WI38 (cell line): ENCODE data around the gene EVA1C.
"Not testable (repeated sequence)": the region's sequence is repeated elsewhere in the genome, so short reads cannot be mapped to it uniquely, and the experiment has no call there.

ENCODE experiments used
- H3K4me3 ChIP-seq: 2 replicates; pipeline ENCODE4 v1.5.1; 2011; ENCODE audit warnings: low read depth, mild to moderate bottlenecking, control low read depth, low read length
- TF ChIP-seq, protein P1 (sequence below): IDR thresholded peaks from 2 replicates; pipeline ENCODE4 v1.5.1; 2012; ENCODE audit warnings: low read depth, mild to moderate bottlenecking, control low read depth, low read length

The EVA1C gene

DNA sequence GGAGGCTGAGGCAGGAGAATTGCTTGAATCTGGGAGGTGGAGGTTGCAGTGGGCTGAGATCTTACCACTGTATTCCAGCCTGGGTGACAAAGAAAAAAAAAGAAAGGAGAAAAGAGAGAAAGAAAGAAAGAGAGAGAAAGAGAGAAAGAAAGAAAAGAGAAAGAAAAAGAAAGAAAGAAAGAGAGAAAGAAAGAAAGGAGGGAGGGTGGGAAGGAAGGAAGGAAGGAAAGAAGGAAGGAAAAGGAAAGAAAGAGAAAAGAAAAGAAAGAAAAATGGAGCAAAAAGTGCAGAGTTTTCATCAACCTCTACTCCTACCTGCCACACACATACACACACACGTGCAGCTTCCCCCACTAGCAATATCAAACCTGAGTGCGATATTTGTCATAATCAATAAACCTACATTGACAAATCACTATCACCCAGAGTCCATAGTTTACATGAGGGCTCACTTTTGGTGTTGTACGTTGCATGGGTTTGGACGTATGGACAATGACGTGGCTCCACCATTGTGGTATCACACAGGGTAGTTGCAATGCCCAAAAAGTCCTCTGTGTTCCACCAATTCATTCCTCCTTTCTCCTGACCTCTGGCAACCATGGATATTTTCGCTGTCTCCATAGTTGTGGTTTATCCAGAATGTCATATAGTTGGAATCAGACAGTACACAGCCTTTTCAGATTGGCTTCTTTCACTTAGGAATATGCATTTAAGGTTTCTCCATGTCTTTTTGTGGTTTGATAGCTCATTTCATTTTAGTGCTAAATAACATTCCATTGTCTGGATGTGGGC is 36.5 kb downstream of the EVA1C start:
- H3K4me3 ChIP-seq: no peak overlapping the region
- TF ChIP-seq, protein P1, sequence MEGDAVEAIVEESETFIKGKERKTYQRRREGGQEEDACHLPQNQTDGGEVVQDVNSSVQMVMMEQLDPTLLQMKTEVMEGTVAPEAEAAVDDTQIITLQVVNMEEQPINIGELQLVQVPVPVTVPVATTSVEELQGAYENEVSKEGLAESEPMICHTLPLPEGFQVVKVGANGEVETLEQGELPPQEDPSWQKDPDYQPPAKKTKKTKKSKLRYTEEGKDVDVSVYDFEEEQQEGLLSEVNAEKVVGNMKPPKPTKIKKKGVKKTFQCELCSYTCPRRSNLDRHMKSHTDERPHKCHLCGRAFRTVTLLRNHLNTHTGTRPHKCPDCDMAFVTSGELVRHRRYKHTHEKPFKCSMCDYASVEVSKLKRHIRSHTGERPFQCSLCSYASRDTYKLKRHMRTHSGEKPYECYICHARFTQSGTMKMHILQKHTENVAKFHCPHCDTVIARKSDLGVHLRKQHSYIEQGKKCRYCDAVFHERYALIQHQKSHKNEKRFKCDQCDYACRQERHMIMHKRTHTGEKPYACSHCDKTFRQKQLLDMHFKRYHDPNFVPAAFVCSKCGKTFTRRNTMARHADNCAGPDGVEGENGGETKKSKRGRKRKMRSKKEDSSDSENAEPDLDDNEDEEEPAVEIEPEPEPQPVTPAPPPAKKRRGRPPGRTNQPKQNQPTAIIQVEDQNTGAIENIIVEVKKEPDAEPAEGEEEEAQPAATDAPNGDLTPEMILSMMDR: no peak

DNA sequence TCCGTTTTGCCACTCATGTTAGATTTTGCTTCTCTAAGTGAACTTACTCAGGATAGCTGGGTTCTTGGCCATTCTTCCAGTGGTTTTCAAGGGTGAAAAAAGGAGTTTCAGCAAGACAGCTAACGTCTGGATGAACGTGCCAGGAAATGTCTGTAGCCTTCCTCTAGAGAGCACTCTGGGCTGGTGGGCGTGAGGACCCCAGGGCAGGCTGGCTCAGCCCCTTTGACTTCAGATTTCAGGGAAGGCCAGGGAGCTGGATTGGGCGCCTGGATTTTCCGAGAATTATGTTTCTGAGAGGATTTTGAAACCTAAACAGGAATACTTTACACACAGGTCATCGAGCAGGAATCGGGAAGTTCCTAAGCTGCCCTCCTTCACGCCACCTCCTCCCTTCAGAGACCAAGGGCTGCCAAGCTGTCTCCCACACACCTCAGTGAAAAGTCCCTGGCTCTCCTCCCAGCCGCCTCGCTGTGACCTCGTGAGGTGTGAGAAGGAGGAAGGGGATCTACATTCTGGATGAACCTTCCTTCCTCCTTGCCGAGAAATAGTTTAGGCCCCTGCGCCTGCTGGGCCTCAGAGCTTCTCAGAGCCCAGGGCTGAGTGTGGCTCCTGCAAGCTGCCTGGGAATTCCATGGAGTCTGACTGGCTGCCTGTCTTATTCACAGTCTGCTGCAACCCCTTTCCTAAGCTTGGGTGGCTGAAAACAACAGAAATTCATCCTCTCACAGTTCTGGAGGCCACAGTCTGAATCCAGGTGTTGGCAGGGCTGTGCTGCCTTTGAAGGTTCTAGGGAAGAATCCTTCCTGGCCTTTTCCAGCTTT is 38.6 kb downstream of the EVA1C start:
- H3K4me3 ChIP-seq: not testable (repeated sequence)

DNA sequence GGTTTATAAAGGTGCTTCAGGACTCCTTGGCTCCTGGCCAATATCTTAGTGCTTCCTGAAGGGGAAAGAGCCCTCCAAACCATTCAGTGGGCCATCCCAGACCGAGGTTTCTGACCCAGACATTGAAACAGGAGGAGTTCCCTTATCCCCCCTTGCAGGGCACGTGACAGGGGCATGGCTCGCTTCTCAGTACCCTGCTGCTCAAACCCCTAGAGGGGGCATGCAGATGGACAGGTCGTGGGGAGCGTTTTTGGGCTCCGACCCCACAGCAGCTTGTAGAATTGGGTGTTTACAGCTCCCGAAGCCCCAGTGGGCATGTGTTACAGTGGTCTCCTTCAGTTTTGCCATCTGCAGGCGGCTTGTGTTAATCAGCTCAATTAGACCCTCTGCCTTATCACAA is 39.7 kb downstream of the EVA1C start:
- not testable (repeated sequence) for H3K4me3 ChIP-seq

DNA sequence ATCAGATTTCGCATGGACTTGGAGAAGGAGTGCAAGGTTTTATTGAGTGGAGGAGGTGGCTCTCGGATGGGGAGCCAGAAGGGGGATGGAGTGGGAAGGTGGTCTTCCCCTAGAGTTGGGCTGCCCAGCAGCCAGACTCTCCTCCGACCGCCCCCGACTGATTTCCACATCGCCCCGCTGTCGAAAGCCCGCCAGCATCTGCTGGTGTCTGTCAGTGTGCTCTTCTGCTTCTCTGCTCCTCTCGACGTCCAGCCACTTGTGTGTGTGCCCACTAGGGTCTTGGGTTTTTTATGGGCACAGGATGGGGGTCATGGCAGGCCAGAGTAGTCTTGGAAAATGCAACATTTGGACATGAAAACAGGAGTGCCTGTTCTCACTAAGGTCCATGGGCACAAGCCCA is 40.1 kb downstream of the EVA1C start:
- no peak overlapping the region for H3K4me3 ChIP-seq
- TF ChIP-seq, protein P1: no peak

DNA sequence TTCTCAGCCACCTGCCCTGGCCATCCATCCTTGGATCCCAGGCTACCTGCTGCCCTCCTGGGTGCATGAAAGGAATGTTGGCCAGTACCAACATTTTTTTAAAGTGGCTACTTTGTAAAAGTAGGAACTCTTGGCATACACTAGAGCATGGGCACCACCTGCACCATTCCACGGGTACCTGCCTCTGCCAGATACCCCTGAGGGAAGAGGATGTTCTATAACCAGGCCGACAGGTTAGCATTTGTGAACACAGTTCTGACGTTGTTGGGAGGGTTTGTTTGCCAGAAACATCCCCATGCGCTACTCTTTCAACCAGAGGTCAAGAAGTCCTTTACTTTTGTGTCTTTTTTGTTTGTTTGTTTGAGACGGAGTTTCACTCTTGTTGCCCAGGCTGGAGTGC is 43.0 kb downstream of the EVA1C start:
- TF ChIP-seq, protein P1: no peak
- no peak overlapping the region for H3K4me3 ChIP-seq

DNA sequence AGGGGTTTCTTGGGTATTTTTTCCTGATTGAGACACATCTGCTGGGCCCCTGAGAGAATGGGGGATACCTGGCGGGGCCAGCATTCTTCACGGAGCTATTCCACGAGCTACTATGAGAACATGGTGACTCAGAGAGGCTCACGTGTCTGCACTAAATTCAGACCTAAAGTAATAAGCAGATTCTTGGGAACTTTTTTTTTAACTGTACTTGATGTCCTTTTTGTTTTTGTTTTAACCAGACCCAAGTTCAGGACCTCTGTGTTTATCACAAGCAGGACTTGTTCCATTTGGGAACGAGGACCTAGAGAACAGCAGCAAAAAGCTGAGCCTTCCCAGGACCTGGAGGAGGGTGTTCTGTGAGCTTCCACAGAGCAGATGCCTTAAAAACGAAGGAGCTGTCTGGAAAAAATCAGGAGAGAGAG is 44.0 kb downstream of the EVA1C start:
- no peak overlapping the region for H3K4me3 ChIP-seq
- TF ChIP-seq, protein P1: no peak

DNA sequence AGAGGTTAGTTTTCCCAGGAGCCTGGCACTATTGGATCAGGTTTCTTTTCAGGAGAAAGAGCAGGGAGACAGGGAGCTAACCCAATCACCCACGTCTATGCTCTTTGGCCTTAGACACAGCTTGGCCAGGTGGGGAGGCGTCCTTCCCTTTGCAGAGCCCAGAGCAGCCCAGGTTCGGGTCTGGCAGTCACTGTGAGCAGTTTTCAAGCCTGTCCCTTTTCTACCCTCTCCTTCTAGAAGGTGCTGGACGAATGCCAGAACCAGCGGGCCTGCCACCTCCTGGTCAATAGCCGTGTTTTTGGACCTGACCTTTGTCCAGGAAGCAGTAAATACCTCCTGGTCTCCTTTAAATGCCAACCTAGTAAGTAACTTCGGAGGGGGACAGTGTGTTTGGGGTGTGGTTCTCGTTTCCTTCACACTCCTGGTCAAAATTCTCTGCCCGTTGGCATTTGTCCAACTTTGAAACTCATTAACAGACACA is 44.9 kb downstream of the EVA1C start:
- H3K4me3 ChIP-seq: no peak overlapping the region
- TF ChIP-seq, protein P1: no peak

DNA sequence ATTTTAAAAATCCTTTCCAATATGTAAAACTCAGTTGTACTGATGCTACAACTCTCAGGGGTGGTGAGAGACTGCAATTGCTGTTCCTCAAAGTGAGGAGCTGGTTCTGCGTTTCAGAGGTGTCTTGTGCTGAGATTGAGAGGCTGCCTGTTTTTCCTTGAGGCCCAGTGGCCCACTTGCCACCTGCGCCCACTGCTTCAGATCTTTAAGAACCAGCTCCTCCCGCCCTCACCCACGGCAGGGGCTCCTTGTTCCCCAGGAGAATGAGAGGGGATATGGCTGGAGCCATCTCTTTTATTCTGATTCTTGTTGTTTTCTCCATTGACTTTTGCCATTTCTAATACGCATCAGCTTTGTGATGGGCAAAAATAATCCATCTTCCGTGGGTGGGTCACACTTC is 45.5 kb downstream of the EVA1C start:
- no peak overlapping the region for H3K4me3 ChIP-seq
- TF ChIP-seq, protein P1: no peak
